NT2/D1 (cell line): Measurements from ENCODE around the gene RNF2.
"Not testable (repeated sequence)": the region's sequence is repeated elsewhere in the genome, so short reads cannot be mapped to it uniquely, and the experiment has no call there.

Experiments
- DNase-seq: peaks from one replicate; pipeline ENCODE4 v3.0.0-alpha.2; 2011; ENCODE audit warnings: low read depth, low spot score
- H3K27me3 ChIP-seq: 2 replicates; pipeline ENCODE4 v1.6.0; 2011; ENCODE audit warnings: mild to moderate bottlenecking; ENCODE audit not compliant: insufficient read length, insufficient read depth
- H3K36me3 ChIP-seq: 2 replicates; pipeline ENCODE4 v1.6.1; 2011; ENCODE audit warnings: mild to moderate bottlenecking, low read length, mixed read lengths; ENCODE audit not compliant: insufficient read depth, insufficient read length
- H3K4me1 ChIP-seq: 2 replicates; pipeline ENCODE4 v1.5.1; 2011; ENCODE audit not compliant: insufficient read depth, insufficient read length
- H3K4me3 ChIP-seq: 2 replicates; pipeline ENCODE4 v1.5.1; 2011; ENCODE audit warnings: low read depth; ENCODE audit not compliant: insufficient read length
- H3K9ac ChIP-seq: 2 replicates; pipeline ENCODE4 v1.6.0; 2011; ENCODE audit warnings: low read depth; ENCODE audit not compliant: insufficient read length
- H3K9me3 ChIP-seq: 2 replicates; pipeline ENCODE4 v1.5.1; 2011; ENCODE audit warnings: mild to moderate bottlenecking, low read length; ENCODE audit not compliant: insufficient read depth
- SUZ12 ChIP-seq: IDR thresholded peaks from 2 replicates; pipeline ENCODE4 v1.6.1; 2011; ENCODE audit not compliant: insufficient read length, insufficient read depth; ENCODE audit errors: extremely low read depth
- YY1 ChIP-seq: IDR thresholded peaks from 2 replicates; pipeline ENCODE4 v1.6.1; 2011; ENCODE audit not compliant: insufficient read length, insufficient read depth
- ZNF274 ChIP-seq: IDR thresholded peaks from 2 replicates; pipeline ENCODE4 v1.6.1; 2011; ENCODE audit warnings: mild to moderate bottlenecking, low read depth, low read length

Gene RNF2

DNA sequence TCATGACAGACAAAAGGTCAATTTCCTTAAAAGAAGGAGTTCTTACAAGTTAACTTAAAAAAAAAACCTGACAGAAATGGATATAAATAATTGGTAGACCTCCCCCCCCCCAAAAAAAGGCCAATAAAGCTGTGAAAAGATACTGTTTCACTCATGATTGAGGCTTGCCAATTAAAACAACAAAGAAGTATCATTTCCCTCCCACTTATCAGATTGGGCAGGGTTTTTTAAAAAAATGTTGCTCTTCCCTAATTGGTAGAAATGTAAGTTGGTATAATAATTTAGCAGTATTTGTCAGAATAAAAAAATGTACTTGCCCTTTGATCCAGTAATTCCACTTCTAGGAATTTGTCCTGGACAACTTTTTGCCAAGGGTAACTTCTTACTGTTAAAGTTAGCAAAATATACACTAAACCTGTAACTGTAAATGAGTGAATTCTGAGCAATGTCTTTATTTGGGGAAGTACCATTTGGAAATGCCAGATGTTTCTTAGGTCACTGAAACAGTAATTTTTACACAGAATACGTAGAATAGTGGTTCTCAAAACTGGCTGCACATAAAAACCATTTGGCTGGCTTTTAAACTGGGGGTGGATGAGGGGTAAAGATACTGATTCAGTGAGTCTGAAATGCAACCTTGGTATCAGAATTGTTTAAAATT is 17.5 kb downstream of the RNF2 start:
- Histone ChIP-seq H3K36me3 (peaks cover 19% of the 10 kb centered on the region), H3K4me3 (no peak overlapping the region), H3K4me1 (no peaks in the 10 kb centered on the region), H3K9ac (no peak overlapping the region), H3K9me3 (peaks cover 36% of the 10 kb centered on the region), H3K27me3 (no peaks in the 10 kb centered on the region)
- TF ChIP-seq YY1: no peak
- TF ChIP-seq SUZ12: no peak
- TF ChIP-seq ZNF274: no peak
- no peak for DNase-seq

- peaks cover 22% of the 10 kb centered on the region for H3K36me3 ChIP-seq
- TF ChIP-seq ZNF274 (no peak), SUZ12 (no peak), YY1 (no peak)
- H3K27me3 ChIP-seq: no peaks in the 10 kb centered on the region
- no peak overlapping the region for H3K4me3 ChIP-seq
- no peak for DNase-seq
- peaks cover 36% of the 10 kb centered on the region for H3K9me3 ChIP-seq
- no peak overlapping the region for H3K9ac ChIP-seq
- H3K4me1 ChIP-seq: no peaks in the 10 kb centered on the region
Measured at GRCh38 chr1:185063719-185064118, 18.4 kb downstream of the RNF2 start.

DNA sequence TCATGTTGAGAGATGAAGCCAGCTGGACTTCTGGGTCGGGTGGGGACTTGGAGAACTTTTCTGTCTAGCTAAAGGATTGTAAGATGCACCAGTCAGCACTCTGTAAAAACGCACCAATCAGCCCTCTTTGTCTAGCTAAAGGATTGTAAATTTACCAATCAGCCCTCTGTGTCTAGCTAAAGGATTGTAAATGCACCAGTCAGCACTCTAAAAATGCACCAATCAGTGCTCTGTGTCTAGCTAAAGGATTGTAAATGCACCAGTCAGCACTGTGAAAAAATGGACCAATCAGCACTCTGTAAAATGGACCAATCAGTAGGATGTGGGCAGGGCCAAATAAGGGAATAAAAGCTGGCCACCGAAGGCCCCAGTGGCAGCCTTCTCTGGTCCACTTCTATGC is 19.6 kb downstream of the RNF2 start:
- not testable (repeated sequence) for H3K4me3 ChIP-seq, H3K9ac ChIP-seq, DNase-seq, H3K27me3 ChIP-seq, H3K4me1 ChIP-seq
- H3K36me3 ChIP-seq: peaks cover 26% of the 10 kb centered on the region
- peaks cover 36% of the 10 kb centered on the region for H3K9me3 ChIP-seq

DNA sequence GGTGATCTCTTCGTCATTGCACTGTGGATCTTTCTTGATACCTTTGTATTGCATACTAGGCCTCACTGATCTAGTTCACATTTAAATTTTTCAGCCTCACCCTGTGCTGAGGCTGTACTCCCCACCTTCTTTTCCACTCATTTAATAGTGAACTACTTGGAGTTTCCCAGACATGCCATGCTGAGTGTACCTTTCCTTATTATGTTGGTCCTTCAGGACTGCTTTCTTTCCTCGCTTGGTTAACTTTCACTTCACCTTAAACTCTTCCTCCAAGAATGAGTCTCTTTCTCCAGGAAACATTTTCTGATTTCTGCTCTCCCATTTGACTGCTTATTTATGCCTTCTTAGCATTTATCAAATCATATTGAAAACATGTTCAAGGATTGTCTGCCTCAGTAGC is 20.8 kb downstream of the RNF2 start:
- DNase-seq: no peak
- Histone ChIP-seq H3K9ac (no peak overlapping the region), H3K4me1 (no peaks in the 10 kb centered on the region), H3K4me3 (no peak overlapping the region), H3K9me3 (peaks cover 36% of the 10 kb centered on the region), H3K27me3 (no peaks in the 10 kb centered on the region), H3K36me3 (peaks cover 26% of the 10 kb centered on the region)
- TF ChIP-seq SUZ12: no peak
- no peak for TF ChIP-seq YY1
- TF ChIP-seq ZNF274: no peak

DNA sequence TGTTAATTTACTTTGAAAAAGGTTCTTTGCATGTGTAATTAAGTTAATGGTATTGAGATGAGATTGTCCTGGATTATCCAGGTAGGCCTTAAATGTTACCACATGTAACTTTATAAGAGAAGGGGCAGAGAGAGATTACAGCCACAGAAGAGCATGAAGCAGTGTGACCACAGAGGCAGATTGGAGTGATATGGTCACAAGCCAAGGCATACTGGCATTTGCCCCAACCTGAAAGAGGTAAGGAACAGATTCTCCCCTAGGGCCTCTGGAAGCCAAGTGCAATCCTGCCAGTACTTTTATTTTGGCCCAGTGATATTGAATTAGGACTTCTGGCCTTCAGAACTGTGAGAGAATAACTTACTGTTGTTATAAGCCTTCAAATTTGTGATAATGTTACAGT is 23.0 kb downstream of the RNF2 start:
- Histone ChIP-seq H3K27me3 (no peaks in the 10 kb centered on the region), H3K36me3 (peaks cover 31% of the 10 kb centered on the region), H3K9me3 (peaks cover 21% of the 10 kb centered on the region), H3K4me3 (no peak overlapping the region), H3K4me1 (no peaks in the 10 kb centered on the region), H3K9ac (no peak overlapping the region)
- no peak for DNase-seq
- TF ChIP-seq YY1: no peak
- TF ChIP-seq SUZ12: no peak
- no peak for TF ChIP-seq ZNF274

DNA sequence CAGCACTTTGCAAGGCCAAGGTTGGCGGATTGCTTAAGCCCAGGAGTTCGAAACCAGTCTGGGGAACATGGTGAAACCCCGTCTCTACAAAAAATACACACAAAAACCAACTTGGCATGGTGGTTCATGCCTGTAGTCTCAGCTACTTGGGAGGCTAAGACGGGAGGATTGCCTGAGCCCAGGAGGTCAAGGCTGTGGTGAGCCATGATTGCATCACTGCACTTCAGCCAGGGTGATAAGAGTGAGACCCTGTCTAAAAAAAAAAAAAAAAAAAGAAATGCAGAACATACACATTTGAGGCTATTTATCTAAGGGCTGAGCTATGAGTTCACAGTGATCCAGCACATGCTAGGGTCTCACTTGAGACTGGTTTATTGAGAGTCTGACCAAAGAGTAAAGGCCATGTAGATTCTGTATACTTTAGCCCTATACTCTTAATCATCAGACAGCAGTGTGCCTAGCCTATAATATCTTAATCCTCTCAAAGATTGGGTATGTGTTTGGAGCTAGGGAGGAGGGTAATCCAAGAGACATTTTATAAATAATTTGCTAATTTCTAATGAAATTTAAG is 23.9 kb downstream of the RNF2 start:
- H3K36me3 ChIP-seq: peaks cover 31% of the 10 kb centered on the region
- no peaks in the 10 kb centered on the region for H3K4me1 ChIP-seq
- no peak overlapping the region for H3K9ac ChIP-seq
- TF ChIP-seq SUZ12 (no peak), ZNF274 (no peak), YY1 (no peak)
- no peaks in the 10 kb centered on the region for H3K27me3 ChIP-seq
- peaks cover 12% of the 10 kb centered on the region for H3K9me3 ChIP-seq
- no peak for DNase-seq
- no peak overlapping the region for H3K4me3 ChIP-seq

DNA sequence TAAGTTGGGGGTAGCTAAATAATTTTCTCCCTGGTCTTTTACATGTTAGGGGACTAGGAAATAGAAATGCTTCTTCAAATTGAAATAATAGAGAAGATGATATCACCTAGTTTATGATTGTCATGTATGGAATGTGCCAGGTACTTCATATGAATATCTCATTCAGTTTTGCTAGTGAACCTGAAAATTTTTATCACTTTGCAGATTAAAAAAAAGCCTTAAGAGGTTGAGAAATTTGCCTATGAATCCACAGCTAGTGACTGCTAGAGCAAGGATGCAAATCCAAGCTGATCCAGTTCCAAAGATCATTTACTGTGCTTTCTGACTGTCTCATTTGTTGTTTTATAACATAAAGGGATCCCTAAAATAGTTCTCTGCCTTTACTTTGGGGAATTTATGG is 24.7 kb downstream of the RNF2 start:
- Histone ChIP-seq H3K4me1 (no peaks in the 10 kb centered on the region), H3K4me3 (no peak overlapping the region), H3K9me3 (peaks cover 4% of the 10 kb centered on the region), H3K36me3 (peaks cover 26% of the 10 kb centered on the region), H3K9ac (no peak overlapping the region), H3K27me3 (no peaks in the 10 kb centered on the region)
- TF ChIP-seq SUZ12 (no peak), ZNF274 (no peak), YY1 (no peak)
- DNase-seq: no peak

- H3K4me3 ChIP-seq: no peak overlapping the region
- no peaks in the 10 kb centered on the region for H3K9me3 ChIP-seq
- no peak for DNase-seq
- H3K27me3 ChIP-seq: no peaks in the 10 kb centered on the region
- H3K4me1 ChIP-seq: no peaks in the 10 kb centered on the region
- TF ChIP-seq YY1 (no peak), SUZ12 (no peak), ZNF274 (no peak)
- peaks cover 8% of the 10 kb centered on the region for H3K36me3 ChIP-seq
- no peak overlapping the region for H3K9ac ChIP-seq
Measured at GRCh38 chr1:185073725-185074124, 28.4 kb downstream of the RNF2 start.
